SK-N-SH (cell line): ENCODE data around the gene CA7. TPM values are rescaled to one million over a fixed set of nuclear protein-coding genes. Genes with fewer than 3 reads are reported as not detected.

Source experiments
- CTCF ChIA-PET: fragments of 300-600, 350-600 bp; formaldehyde crosslinking; extraction: SDS; loops from one replicate; lab custom pipeline; 2021; lab: Yijun Ruan, JAX
- POLR2A ChIA-PET: fragments of 350-600 bp; sonication (Branson Sonifier 250); formaldehyde crosslinking; extraction: SDS; loops from one replicate; lab custom pipeline; 2020; ENCODE audit warnings: antibody characterized with exemption, inconsistent platforms; lab: Yijun Ruan, JAX
- DNase-seq: peaks from one replicate; pipeline ENCODE4 v3.0.0; 2012
- H2AFZ ChIP-seq: fragments of 200-600 bp; sonication (generic); 2 replicates; pipeline ENCODE4 v1.8.1; 2016; ENCODE audit warnings: antibody characterized with exemption, mild to moderate bottlenecking, low read depth
- H3F3A ChIP-seq: fragments of 200-600 bp; sonication (generic); replicated peaks from 2 replicates; pipeline ENCODE3; 2016; ENCODE audit warnings: antibody characterized with exemption, mild to moderate bottlenecking; ENCODE audit not compliant: insufficient read depth
- H3K27ac ChIP-seq, 2 experiments: fragments of 200-500 bp in 1 of 2; fragments of 200-600 bp in 1 of 2; sonication (Bioruptor generic) in 1 of 2; sonication (generic), shearing (Covaris generic) in 1 of 2; 2 replicates each; pipeline versions ENCODE4 v1.5.1 to v1.6.1; 2014 to 2016; ENCODE audit warnings: low read depth in 2 of 2, inconsistent platforms in 1 of 2, low read length in 1 of 2, mild to moderate bottlenecking in 1 of 2, mixed read lengths in 1 of 2
- H3K27me3 ChIP-seq: fragments of 200-600 bp; sonication (generic), shearing (Covaris generic); 2 replicates; pipeline ENCODE4 v1.6.1; 2016; ENCODE audit warnings: mixed run types; ENCODE audit not compliant: insufficient read depth
- H3K36me3 ChIP-seq, 2 experiments: fragments of 200-500 bp in 1 of 2; fragments of 200-600 bp in 1 of 2; sonication (Bioruptor generic) in 1 of 2; sonication (generic) in 1 of 2; replicated peaks in 1 of 2; 2 replicates each; pipeline versions ENCODE3 to v1.5.1; 2014 to 2016; ENCODE audit warnings: low read length in 1 of 2, mild to moderate bottlenecking in 1 of 2; ENCODE audit not compliant: insufficient read depth in 2 of 2, control insufficient read depth in 1 of 2
- H3K4me1 ChIP-seq, 2 experiments: fragments of 200-500 bp in 1 of 2; fragments of 200-600 bp in 1 of 2; sonication (Bioruptor generic) in 1 of 2; sonication (generic), shearing (Covaris generic) in 1 of 2; 2 replicates each; pipeline versions ENCODE4 v1.5.1 to v1.6.1; 2014 to 2016; ENCODE audit warnings: low read depth in 1 of 2, low read length in 1 of 2, mixed run types in 1 of 2; ENCODE audit not compliant: insufficient read depth in 2 of 2, control insufficient read depth in 1 of 2
- H3K4me2 ChIP-seq: fragments of 200-600 bp; sonication (generic), shearing (Covaris generic); 2 replicates; pipeline ENCODE4 v1.6.1; 2017; ENCODE audit warnings: mixed run types
- H3K4me3 ChIP-seq, 2 experiments: fragments of 200-500 bp in 1 of 2; fragments of 200-600 bp in 1 of 2; sonication (Bioruptor generic) in 1 of 2; sonication (generic), shearing (Covaris generic) in 1 of 2; 2 replicates each; pipeline versions ENCODE4 v1.5.1 to v1.8.1; 2014 to 2016; ENCODE audit warnings: low read depth in 2 of 2, inconsistent platforms in 1 of 2, low read length in 1 of 2, mild to moderate bottlenecking in 1 of 2, mixed read lengths in 1 of 2, moderate library complexity in 1 of 2
- H3K79me2 ChIP-seq: fragments of 200-600 bp; sonication (generic); 2 replicates; pipeline ENCODE4 v1.8.1; 2017; ENCODE audit warnings: mild to moderate bottlenecking; ENCODE audit not compliant: insufficient read depth
- H3K9ac ChIP-seq: fragments of 200-600 bp; sonication (generic); 2 replicates; pipeline ENCODE4 v1.6.1; 2017; ENCODE audit warnings: mixed run types
- H3K9me2 ChIP-seq: fragments of 200-600 bp; sonication (generic); 2 replicates; pipeline ENCODE4 v1.6.1; 2017; ENCODE audit warnings: mixed run types
- H3K9me3 ChIP-seq: fragments of 200-600 bp; sonication (generic); 2 replicates; pipeline ENCODE4 v1.6.1; 2017; ENCODE audit warnings: mixed run types, mild to moderate bottlenecking, moderate library complexity
- H4K20me1 ChIP-seq: fragments of 200-600 bp; sonication (generic); 2 replicates; pipeline ENCODE4 v1.6.1; 2017; ENCODE audit warnings: mild to moderate bottlenecking, mixed run types; ENCODE audit not compliant: insufficient read depth
- CTCF ChIP-seq: fragments of 200-600 bp; sonication (generic); IDR thresholded peaks from 2 replicates; pipeline ENCODE4 v1.6.1; 2017; ENCODE audit warnings: antibody characterized with exemption, mild to moderate bottlenecking, moderate library complexity
- EZH2phosphoT487 ChIP-seq: fragments of 200-600 bp; sonication (generic); IDR thresholded peaks from 2 replicates; pipeline ENCODE4 v1.6.1; 2017; ENCODE audit warnings: low read depth, mixed run types, mild to moderate bottlenecking, antibody characterized with exemption, moderate library complexity, borderline replicate concordance
- FOXM1 ChIP-seq: IDR thresholded peaks from 2 replicates; pipeline ENCODE4 v1.4.0; 2012; ENCODE audit warnings: low read depth, mild to moderate bottlenecking
- GATA2 ChIP-seq: sonication (generic); formaldehyde crosslinking; IDR thresholded peaks from 2 replicates; pipeline ENCODE4 v1.5.0; 2020; ENCODE audit warnings: mild to moderate bottlenecking, missing genetic modification reagents
- IRF3 ChIP-seq: fragments of 150-350 bp; IDR thresholded peaks from 2 replicates; pipeline ENCODE4 v1.6.1; 2016; ENCODE audit warnings: mild to moderate bottlenecking, low read depth, low read length
- JUND ChIP-seq: IDR thresholded peaks from 2 replicates; pipeline ENCODE4 v1.4.0; 2012
- MXI1 ChIP-seq: IDR thresholded peaks from 2 replicates; pipeline ENCODE4 v1.6.1; 2012; ENCODE audit warnings: mild to moderate bottlenecking, low read depth, low read length, improper control_type of control experiment
- NRF1 ChIP-seq: IDR thresholded peaks from 2 replicates; pipeline ENCODE4 v1.6.1; 2012; ENCODE audit warnings: low read depth, mild to moderate bottlenecking, low read length
- RAD21 ChIP-seq: IDR thresholded peaks from 2 replicates; pipeline ENCODE4 v1.6.1; 2012; ENCODE audit warnings: mild to moderate bottlenecking, low read length
- SMC3 ChIP-seq: IDR thresholded peaks from 2 replicates; pipeline ENCODE4 v1.6.1; 2012; ENCODE audit warnings: low read depth, low read length, improper control_type of control experiment
- whole genome bisulfite sequencing: methylation state at CpG from one replicate; pipeline ENCODE4 v1.1.6; 2017; ENCODE audit warnings: low lambda C conversion rate; 5-methylcytosine and 5-hydroxymethylcytosine counted together
- polyA plus RNA-seq, 3 experiments: library from polyadenylated mRNA; depleted of rRNA; stranded (reverse); fragments of >200 nt; gene quantifications; 2 replicates each; pipeline ENCODE4 v1.2.3, GENCODE V29; 2012

CA7 gene
- polyA plus RNA-seq, 1 of the 3 experiments (the other 2 are of a cell fraction) = 0.12 TPM

DNA sequence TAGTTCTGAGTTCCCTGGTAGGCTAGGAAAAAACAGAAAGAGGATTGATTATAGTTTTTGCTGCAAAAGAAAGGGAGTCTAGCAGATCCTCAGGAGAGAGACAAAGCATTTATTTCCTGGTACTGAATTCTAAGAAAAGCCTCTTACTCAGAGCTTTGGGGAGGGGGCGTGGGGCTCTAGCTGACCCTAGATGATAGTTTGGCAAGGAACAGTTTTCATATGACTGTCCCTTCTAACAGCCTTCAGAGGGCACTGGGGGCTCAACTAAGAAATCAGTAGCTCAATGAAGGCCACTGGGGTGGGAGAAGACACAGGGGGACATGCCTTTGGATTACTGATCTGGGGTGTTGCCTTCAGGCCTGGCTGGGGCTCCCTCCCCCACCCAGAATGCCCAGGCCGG lies 4.0 kb downstream of the CA7 start:
- H2AFZ ChIP-seq = no peak overlapping the region
- no peak overlapping the region for H3K9ac ChIP-seq
- H3K4me1 ChIP-seq = peaks cover 0 to 8% of the 10 kb centered on the region in 2 experiments; a peak in 1 of 4 replicates
- no peak overlapping the region for H3K4me3 ChIP-seq
- H3K9me2 ChIP-seq = no peaks in the 10 kb centered on the region
- H3K79me2 ChIP-seq = no peaks in the 10 kb centered on the region
- no peaks in the 10 kb centered on the region for H4K20me1 ChIP-seq
- no peaks in the 10 kb centered on the region for H3K9me3 ChIP-seq
- WGBS = 78% methylated on average over 2 of the region's 2 CpGs
- ChIA-PET POLR2A (no interaction called here), CTCF (interaction anchor here (1.0 to 10.1 kb wide), 5 partner anchors 17 to 240 kb away, joined by 3 to 82 read pairs (median 7); partner anchors contain the start of gene NAE1)
- no peak for DNase-seq
- no peak overlapping the region for H3K27ac ChIP-seq
- H3K36me3 ChIP-seq = no peaks in the 10 kb centered on the region
- no peak overlapping the region for H3K4me2 ChIP-seq
- H3F3A ChIP-seq = no peaks in the 10 kb centered on the region
- peaks cover 15% of the 10 kb centered on the region; the same call in 1 of the 2 replicates for H3K27me3 ChIP-seq
- TF ChIP-seq MXI1 (no peak), JUND (no peak), RAD21 (no peak)

GRCh38 chr16:66849021-66849420 lies 4.8 kb downstream of the CA7 start:
- Histone ChIP-seq H3K36me3 (no peaks in the 10 kb centered on the region), H3K4me3 (no peak overlapping the region), H3K9ac (no peak overlapping the region), H3K27ac (no peak overlapping the region), H3K79me2 (no peaks in the 10 kb centered on the region), H3F3A (no peaks in the 10 kb centered on the region), H2AFZ (no peak overlapping the region), H4K20me1 (no peaks in the 10 kb centered on the region), H3K27me3 (peaks cover 15% of the 10 kb centered on the region; the same call in 1 of the 2 replicates), H3K9me3 (no peaks in the 10 kb centered on the region), H3K4me2 (no peak overlapping the region), H3K4me1 (peaks cover 0 to 8% of the 10 kb centered on the region in 2 experiments; a peak in 1 of 4 replicates), H3K9me2 (no peaks in the 10 kb centered on the region)
- CTCF ChIA-PET = interaction anchor here (1.1 to 10.1 kb wide), 5 partner anchors 18 to 241 kb away, joined by 5 to 82 read pairs (median 7); partner anchors contain the start of genes DYNC1LI2 and NAE1
- POLR2A ChIA-PET = no interaction called here
- no peak for TF ChIP-seq CTCF
- TF ChIP-seq RAD21 = no peak
- no peak for TF ChIP-seq IRF3
- TF ChIP-seq EZH2phosphoT487 = no peak
- DNase-seq = no peak
- 89% methylated on average over 1 of the region's 2 CpGs for WGBS

GRCh38 chr16:66849549-66849948 lies 5.3 kb downstream of the CA7 start:
- no peak overlapping the region for H3K9ac ChIP-seq
- H3K27me3 ChIP-seq = peaks cover 11% of the 10 kb centered on the region; the same call in 1 of the 2 replicates
- ChIA-PET CTCF (interaction anchor here (0.7 to 9.7 kb wide), 5 partner anchors 18 to 241 kb away, joined by 3 to 68 read pairs (median 6); partner anchors contain the start of genes DYNC1LI2 and NAE1), POLR2A (no interaction called here)
- no peaks in the 10 kb centered on the region for H3K79me2 ChIP-seq
- H3K4me2 ChIP-seq = no peak overlapping the region
- peaks cover 0 to 5% of the 10 kb centered on the region in 2 experiments; a peak in 1 of 4 replicates for H3K4me1 ChIP-seq
- H3F3A ChIP-seq = no peaks in the 10 kb centered on the region
- H3K27ac ChIP-seq = no peak overlapping the region
- WGBS = 88% methylated on average over 2 of the region's 4 CpGs
- H3K4me3 ChIP-seq = no peak overlapping the region
- H2AFZ ChIP-seq = no peak overlapping the region
- TF ChIP-seq FOXM1 (no peak), GATA2 (no peak), SMC3 (no peak), NRF1 (no peak)
- H3K9me2 ChIP-seq = no peaks in the 10 kb centered on the region
- DNase-seq = no peak
- H4K20me1 ChIP-seq = no peaks in the 10 kb centered on the region
- no peaks in the 10 kb centered on the region for H3K9me3 ChIP-seq
- no peaks in the 10 kb centered on the region for H3K36me3 ChIP-seq
